NK-92 treated with Interleukin-12 subunit alpha and Interleukin-12 subunit beta, amount 100 ng/mL, for 24 hours (cell line): ENCODE measurements around the gene HEPACAM2.

Experiments used
- DNase-seq: peaks from one replicate; lab custom pipeline; 2025; lab: John Stamatoyannopoulos, UW

HEPACAM2 gene

DNA sequence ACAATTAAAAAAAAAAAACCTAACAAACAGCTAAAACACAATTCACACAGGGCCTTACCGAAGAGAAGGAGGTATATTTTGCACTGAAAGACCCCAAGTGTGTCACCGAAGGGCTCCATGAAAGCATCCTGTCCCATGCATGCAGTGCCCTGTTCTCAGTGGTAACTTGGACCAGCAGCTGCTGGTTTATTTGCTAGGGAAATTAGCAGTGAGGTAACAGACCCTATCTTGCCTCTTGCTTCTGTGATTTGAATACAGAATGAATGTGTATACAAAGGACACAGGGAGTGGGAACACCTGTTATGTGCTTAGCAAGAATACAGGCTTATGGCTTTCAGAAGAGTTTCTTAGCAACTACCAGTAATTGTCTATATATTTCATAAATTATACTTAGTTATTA, at the start of gene HEPACAM2:
HEPACAM2 (minus strand) TSS at position 160 of the 400 bp plus-strand sequence.
- no peak for DNase-seq

DNA sequence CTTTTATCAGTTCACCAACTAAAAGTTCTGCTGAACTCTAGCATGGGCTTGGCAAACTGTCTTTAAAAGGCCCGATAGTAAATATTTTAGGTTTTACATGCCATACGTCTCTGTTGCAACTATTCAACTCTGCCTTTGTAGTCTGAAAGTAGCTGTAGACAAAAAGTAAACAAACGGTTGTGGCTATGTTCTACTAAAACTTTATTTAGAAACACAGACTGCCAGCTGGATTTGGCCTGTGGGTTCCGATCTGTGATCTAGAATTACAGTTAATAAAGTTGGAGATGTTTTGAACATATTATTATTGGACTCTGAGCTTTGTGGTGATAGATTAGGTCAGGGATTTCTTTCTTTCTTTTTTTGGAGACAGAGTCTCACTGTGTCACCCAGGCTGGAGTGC, 39.0 kb upstream of the HEPACAM2 start:
- no peak for DNase-seq

DNA sequence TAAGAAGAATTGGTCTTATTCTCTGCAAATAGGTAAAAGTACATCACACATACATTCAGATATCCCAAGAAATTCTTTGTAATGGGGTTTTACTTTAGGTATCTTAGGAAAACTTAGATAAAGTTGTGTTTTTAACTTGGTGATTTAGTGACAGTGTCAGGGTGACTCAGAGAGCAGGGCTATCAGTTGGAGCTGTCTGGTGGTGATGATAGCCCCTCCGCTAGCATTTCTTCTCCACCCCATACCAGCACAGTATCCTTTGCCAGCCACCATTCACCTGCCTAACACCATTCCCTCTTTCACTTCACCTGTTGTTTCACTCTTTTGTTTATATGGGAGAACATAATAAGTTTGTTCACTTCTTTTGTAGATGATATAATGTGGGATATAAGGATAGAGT, 36.3 kb upstream of the HEPACAM2 start:
- DNase-seq: no peak

DNA sequence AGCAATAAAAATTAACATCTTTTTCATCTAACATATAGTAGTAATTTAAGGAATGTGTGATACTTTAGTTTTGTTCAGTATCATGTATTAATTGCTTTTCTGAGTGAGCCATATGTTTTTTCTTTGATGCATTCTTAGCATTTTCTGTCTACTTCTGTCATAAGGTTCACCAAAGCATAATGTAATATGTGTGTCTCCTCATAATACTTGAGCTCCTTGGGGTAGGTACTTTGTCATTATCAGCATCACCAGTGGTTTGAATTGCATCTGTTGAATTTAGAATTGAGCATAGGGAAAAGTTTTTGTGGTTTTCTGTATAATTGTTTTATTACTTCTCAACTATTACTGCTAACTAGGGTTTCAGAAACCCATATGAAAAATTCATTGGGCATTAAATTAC, 32.4 kb upstream of the HEPACAM2 start:
- no peak for DNase-seq

DNA sequence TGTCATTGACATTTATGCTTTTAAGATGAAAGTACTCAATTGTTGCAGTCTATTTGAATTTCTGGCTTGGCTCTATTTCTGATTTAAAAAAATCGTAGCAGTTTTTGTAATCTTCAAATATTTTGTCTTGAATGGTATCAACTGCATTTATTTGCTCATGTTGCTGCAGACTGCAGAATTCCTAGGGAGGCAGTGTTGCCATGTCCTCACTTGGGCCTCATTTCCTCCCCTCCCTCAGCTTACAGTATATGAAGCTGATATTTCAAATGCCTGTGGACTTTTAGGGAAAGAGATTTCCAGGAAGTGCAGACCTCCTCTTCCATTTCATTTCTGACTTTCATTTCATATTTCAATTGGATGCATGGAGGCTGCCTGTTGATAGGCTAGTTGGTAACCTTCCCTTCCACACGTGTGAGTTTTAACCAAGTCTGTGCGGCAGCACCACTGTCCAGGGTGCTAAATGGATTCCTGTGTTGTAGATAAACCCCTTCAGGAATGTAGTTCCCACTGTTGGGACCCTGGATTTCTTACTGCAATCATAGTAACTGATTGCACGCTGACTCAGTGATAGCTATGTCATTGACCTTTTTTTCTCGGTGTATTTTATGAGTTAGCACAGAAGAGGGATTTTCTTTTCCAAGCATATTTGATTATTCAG, 23.4 kb upstream of the HEPACAM2 start:
- DNase-seq: no peak

DNA sequence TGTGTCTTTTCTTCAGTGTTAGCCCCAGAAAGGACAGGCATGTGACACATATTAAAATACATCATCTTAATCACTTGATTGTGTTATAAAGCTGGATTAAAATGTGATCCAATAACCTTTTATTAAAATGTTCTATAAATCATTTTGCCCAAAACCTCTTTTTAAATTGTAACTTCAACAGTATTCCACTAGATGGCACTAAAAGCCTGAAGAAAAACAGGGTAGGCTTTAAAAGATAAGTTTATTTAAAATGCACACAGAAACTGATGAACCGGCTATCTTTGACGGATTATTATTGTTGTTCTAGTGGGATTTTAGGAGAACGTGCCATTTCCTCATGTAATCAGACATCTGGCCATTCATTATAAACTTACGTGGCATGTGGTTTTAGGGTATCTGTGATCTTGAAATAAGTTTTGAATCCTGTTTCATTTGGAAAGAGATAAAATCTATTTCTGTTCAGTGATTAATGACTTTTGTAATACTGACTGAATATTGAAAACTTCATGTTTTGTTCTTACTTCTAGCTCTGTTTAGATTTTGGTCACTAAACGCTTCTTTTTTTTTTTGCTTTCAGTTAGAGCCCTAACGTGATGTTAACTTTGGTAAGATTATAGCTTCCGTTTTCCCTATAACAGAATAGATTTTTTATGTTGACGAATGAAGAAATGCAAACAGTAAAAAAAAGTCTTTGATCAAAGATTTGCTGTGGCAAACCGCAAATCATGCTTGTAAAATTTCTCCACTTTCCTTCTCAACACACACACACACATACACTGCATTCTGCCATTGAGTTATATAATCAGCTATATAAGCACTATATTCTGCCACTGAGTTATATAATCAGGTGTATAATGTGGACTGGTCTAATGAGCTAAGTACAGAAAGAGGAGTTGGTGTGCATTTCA, 19.5 kb upstream of the HEPACAM2 start:
- no peak for DNase-seq

DNA sequence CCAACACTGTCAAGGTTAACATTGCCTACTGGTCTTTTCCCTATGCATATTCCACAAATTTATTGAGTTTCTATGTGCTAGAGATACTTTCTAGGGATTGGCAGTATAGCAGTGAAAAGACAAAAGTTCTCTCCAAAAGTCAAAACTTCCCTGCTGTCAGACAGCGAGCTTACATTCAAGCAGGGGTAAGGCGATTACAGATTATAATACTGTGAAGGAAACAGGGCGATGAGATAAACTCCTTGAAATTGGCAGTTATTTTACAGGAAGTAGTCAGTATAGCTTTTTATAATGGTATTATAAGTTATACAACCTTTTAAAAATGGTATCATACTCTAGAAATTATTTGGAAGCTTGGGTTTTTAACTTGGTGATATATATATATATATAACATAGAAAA, 15.8 kb upstream of the HEPACAM2 start:
- DNase-seq: no peak

DNA sequence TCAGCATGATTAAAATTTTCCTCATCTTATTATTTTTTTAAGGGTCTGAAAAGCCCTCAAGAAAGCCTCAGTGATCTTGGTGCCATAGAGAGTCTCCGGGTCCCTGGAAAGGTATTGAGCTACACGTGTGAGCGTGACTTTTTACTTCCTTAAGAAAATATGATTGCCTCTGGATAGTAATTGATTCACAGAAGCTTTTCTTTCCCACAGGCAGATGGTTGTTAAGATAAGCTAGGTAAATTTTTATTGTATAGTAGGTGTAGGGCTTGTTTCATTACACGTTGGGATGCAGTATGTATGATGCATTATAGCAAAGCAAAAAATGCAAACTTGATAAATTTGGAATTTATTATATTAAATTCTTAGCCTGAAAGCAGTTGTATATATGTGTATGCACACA, 13.6 kb upstream of the HEPACAM2 start:
- DNase-seq: no peak

DNA sequence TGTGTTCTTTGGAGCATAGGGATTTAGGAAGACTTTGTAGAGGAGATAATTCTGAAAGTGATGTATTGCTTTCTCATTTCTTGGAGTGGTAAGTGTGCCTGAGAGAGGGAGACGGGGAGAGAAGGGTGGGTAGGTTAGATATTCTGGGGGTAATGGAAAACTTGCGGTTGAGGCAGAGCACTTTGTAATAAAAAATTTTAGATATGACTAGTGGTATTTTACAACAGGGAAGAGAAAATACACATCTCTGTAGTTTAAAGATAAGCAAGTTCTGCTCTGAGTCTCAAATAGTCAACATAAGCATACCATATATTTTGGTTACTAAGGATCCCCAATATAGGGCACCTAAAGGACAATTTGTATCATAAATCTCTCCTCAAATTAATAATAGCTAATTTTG, 12.5 kb upstream of the HEPACAM2 start:
- DNase-seq: no peak

DNA sequence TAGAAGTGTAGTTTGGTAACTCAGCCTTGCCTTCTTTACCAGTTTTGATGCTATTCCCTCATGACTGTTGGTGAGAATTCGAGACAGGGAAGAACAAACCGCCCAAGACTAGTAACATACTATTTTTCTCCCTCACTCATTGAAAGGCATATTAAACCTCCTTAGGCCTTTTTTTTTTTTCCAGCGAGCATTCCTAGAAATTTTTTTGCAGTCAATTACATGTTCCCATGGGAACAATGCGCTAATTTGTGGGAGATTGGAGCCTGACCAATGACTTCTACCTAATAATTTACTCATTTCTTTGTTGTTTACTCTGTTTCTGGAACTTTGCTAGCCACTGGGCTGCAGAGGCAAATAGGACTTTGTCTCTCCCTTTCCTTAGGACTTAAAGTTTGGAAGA, 11.9 kb upstream of the HEPACAM2 start:
- no peak for DNase-seq

DNA sequence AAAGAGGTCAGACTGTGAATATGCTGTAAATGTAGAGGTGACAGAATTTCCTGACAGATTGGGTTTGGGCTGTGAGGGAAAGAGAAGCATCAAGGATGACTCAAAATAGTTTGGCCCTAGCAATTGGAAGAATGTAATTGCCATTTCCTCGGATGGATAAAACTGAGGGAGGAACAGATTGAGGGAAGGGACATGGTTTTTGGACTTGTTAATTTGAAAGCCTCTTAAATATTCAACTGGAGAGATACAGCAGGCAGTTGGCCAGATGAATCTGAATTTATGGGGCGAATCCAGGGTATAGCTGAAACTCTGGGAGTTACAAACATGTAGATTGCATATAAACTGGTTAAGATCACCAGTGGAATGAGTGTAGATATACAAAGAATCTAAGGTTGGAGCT, 9.3 kb upstream of the HEPACAM2 start:
- no peak for DNase-seq

DNA sequence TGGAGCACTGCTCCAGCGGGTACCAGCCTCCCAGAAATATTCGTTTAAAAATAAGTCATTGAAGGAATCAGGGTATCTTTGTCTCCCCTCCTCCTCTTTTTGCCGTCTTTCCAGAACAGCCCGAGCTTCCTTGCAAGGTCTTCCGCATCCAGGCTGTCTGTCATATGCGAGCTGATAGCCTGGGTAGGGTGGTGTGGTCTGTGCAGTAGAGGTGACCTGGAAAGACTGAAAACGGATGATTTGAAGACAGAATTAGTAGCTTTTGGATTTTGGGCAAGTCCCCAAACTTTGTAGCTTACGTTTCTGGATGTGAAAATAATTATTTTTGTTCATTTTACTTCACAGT, 6.4 kb upstream of the HEPACAM2 start:
- no peak for DNase-seq

DNA sequence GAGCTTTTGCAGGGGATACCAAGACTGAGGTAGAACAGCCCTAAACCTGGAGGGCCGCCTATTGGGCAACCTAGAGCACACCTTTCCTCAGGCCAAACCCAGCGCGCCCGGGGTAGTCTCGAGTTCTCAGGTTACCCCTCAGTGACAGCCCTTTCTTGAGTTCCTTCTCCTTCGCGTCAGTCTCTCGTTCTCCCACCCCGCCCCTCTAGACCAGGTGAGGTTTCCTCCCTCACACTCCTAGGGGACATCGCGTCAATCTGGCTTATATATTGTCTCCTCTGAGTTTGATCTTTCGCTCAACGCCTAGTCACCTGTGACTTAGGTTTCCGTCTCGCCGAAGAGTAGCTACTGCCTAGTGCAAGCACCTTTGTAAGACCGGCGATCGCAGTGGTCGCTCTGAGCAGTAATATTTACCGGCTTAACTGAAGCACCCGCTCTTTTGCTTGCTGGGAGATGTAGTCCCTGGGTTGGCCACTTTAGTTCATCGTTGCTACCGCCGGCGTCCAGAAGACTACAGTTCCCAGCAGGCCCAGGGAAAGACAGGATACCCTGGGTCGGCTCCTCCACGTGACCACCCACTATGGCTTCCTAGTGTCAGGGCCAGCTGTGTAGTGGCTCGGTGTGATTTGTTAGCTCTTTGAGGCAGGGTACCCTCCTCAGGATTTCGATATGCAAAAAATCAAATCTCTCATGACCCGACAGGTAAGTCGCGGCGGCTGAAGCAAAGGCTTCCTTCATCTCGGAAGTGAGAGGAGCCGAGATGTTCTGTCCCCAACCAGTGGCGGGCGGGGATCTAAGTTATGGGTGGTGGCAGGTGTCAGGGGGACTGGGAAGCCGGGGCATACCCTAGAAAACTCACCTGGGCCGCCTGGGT, 5.8 kb upstream of the HEPACAM2 start, which contains the start of gene VPS50:
VPS50 (plus strand) TSS at position 568 of the 874 bp plus-strand sequence; CDS start at position 670, 102 bp downstream.
- DNase-seq: peak; percentile 91

DNA sequence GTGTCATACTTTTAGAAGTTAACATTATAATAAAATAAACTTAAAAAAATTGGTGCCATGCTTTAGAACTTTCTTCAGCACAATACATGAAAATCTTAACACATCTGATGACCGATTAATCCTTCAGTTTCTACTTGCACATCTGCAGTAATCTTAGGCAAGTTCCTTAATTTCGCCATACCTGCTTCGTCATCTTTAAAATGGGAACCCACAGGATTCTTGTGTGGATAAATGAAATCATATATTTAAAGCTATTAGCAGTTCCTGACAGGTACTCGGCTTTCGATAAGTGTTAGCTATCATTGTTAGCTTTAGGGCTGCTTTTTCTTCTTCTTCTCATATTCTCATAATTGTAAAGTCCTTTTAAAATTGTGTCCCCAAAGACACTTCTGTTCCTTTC, 5.0 kb upstream of the HEPACAM2 start:
- DNase-seq: no peak

DNA sequence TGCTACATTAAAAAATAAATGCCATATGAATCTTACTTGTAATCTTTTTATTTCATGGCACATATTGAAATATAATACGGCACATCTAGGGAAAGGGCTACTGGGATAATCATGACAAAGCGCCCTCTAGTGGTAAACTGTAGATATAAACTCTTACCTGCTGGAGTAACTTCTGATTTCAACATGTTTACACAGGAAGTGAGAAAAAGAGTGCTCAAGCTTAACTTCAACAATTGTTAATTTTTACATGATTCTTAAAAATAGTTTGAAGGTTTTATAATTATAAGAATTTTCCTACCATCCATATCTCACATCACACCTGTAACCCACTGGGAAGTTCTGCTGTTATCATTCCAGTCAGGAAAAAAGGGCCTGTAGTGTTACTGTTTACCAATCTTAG, 2.0 kb upstream of the HEPACAM2 start:
- no peak for DNase-seq

DNA sequence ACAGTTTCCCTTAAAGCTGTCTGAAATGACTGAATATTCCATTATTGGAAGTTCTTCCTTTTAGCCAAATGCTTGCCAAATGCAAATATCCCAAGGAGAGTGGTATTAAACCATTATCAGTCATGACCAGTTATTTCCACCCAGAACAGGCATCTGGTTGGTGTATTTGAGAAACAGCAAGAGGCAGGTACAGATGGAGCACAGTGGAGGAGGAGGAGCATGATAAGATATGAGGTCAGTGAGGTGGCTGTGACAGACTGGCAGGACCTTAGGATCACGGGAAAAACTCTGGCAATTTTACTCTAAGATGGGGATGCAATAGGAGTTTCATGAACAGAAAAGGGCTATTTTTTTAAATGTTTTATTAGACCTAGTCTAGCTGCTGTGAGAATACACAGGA, 6.4 kb downstream of the HEPACAM2 start:
- DNase-seq: no peak

DNA sequence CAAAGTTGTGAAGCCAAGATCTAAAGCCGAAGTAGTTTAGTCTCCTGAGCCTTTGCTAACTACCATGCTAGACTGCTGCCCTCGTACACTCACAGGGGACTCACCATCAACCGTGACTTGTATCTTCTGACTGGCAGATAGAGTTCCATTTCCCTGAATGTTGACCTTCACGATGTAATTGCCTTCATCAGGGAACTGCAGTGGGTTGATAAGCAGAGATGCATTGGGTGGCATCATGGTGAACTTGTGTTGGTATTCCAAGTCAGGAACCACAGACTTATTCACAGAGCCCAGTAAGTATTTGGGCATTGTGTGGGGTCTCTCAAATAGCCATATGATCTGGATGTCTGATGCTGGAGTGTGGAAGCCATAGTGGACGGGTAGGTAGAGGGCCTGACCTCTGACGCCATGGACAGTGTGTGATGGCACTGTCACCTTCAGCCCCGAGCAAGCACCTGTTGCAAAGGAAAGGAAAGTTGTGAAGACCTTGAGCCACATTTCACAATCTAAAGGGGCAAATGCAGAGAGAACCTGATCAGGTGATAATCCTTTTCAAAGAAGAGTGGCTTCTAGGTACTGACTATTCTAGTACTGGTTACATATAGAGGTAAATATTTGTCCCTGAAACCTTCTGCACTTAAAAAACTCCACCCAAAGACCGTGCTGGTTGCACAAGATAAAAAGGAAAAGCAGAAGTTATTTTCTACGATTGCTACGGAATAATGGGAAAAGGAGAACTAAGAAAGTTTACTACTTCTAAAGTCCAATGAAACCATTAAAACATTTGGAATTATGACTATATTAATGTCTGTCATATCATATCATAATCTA, 7.1 kb downstream of the HEPACAM2 start:
- DNase-seq: no peak

DNA sequence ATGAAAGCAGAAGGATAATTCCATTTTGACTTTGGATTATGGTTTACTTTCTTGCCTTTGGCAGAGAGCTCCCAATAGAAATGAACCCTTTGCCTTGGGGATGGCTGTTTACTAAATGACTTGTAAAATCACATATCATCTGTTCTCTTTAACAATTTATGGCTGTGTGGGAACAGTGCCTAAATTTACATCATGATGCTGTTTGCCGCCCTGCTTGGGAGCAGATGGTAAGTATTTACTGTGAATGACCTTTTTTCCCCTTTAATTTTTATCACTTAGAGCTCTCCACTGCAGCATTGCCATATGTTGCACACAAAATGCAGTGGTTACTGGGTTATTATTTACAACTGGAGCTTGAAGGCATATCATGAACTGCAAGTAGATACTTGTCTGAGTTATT, 13.4 kb downstream of the HEPACAM2 start:
- DNase-seq: no peak

DNA sequence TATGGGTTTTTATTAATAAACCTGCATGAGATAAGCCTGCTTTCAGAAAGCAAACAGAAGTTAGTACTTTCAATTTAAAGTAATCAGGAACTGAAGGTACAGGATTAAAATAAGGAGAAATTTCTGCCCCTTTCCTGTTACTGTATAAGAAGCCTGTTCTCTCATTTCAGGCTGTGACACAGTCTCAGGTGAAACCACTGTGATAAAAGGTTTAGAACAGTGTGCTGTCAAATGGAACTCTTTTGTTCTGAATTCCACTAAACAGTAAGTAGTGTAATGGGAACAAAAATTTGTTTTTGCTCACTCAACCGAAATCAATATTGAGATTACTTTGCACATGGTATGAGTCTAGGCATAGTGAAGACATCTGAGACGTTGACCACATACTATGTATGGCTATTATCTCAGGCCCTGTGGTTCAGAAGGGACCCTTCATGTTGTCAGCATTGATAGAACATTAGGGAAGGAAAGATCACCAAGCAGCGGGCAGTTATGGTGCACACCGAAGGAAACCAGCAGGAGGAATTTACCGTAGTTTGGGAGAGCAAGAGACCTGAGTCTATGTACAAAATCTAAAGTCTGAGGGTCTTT, 14.9 kb downstream of the HEPACAM2 start:
- DNase-seq: no peak

DNA sequence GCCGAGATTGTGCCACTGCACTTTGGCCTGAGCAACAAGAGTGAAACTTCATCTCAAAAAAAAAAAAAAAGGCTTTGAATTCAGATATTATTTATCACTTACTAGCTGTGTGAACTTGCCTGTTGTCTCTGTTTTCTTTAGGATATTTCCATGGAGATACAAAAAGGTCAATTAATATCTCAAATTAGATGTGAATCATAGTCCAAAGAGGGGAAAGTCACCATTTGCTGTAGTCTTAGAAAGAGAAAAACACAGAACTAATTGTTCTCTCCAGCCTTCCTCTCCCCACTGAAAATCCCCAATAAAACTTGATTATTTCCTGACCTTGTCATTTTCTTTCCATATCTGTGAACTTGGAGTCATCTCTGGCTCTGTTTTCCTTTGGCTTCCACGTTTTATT, 21.2 kb downstream of the HEPACAM2 start:
- no peak for DNase-seq

DNA sequence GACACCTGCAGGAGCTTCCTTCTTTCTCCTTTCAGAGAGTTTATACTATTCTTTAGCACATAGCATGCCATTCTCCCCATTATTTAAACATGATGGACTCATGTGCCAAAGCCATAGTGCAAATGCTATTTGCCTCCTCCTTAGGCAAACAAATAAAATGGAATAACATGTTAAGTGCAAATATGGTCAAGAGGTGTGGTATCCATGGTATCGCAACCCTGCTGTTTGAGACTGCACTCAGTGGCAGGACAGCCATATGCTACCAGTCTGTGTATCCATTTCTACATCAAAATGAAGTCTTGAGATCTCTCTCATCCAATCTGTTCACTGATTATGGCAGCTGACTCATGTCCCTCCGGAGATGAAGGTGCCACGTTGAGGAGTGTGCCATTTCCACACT, 22.8 kb downstream of the HEPACAM2 start:
- DNase-seq: no peak
